HG03045 (cell line): ENCODE measurements around the gene RTL5.
"Not testable (repeated sequence)": the region's sequence is repeated elsewhere in the genome, so short reads cannot be mapped to it uniquely, and the experiment has no call there.

Experiments
- ATAC-seq: cut with Tn5 transposase; IDR thresholded peaks from one replicate; pipeline ENCODE4 v1.9.1; 2021; ENCODE audit warnings: mild to moderate bottlenecking, moderate library complexity; ENCODE audit not compliant: unreplicated experiment

Gene RTL5

DNA sequence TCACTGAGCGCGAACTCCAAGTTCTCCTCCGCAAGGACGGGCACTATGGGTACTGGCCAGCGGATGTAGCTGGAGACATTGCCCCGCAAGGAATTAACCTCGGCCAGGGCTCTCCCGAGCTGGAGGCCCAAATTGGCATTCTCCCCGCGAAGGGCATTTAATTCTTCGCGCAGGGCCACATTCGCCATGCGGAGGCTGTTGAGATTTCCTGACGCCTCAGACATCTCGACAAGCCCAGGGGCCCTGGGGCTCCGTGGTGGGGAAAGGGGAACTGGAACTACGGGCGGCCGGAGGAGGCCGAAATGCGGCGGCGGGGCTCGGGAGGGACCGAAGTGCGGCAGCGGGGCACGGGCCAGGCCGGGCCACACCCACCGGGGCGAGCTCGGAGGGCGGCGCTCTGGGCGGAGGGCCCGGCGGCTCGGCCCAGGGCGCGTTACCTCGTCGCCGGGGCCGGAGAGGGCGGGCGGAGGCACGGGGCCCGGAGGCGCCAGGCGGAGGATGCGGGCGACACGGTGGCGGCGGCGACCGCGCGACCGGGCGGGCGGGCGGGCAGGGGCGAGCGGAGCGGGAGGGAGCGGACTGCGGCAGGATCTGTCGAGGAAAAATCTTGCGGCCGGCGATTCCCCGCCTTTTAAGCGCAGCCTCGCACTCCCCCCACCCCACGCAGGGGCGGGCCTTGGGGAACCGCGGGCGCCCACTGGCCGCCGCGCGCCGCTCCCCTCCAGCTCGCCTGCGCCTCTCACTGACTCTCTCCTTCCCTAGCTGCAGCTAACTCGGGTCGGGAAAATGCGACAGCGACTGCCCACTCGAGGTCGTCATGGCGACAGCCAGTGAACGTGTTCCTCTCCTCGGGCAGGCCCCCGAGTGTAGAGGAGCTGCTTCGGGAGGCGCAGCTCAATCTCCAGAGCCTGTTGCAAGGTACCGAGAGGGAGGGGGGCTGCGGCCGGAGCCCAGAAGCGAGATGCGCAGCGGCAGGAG, at the start of gene RTL5:
Gene RTL5, minus strand, starts transcription at position 599 of the 978 bp plus-strand sequence.
- peak; percentile 78 for ATAC-seq

- no peak for ATAC-seq
Measured at GRCh38 chrX:72180539-72180938, 48.8 kb upstream of the RTL5 start.

DNA sequence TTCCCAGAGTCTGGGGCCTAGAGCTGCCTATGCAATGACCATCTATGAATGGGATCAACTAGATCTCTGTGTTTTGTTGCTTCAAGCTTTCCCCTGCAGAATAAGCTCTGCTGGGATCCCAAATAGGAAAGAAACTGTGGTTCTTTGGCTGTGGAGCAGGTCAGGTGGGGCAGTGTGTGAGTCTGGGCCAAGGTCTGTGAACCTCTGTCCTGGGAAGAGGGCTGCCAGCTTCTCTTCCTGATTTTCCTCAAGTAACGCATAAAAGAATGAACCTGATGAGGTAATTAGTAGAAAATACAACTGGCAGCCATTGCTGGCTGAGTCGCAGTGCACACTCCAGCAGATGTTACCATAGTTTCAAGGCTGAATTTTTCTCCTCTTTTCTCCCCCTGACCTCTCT, 45.3 kb upstream of the RTL5 start:
- ATAC-seq: no peak

GRCh38 chrX:72176289-72176688, 44.6 kb upstream of the RTL5 start:
- not testable (repeated sequence) for ATAC-seq

DNA sequence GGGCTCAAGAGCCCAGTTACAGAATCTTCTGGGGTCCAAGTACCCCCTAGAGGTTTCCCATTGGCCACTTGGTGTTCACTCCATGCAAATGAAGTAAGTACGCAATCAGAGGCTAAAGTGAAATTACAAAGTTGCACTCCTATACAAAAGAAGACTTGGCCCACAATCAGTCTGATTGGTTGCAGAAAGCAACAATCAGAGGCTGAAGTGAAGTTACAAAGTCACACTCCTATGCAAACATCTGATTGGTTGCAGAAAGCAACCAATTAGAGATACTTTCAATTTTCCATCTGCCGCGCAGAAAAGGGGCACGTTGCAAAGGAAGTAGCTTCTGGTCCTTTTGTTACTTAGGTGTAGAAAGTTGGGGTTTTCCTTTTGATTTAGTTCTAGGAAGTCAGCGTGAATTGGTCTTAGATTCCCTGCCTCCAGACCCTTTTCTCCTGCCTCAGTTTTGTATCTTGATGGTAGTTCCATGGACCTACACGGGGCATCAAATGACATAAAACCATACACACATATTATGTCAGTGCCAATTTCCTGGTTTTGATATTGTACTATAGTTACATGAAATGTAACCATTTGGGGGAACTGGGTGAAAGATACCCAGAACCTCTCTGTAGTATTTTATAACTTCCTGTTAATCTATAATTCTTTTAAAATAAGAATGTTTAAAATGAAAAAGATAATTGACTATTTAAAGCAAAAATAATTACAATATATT, 37.5 kb upstream of the RTL5 start:
- ATAC-seq: no peak

- no peak for ATAC-seq
Measured at GRCh38 chrX:72165551-72165950, 33.8 kb upstream of the RTL5 start.

- ATAC-seq: no peak
Measured at GRCh38 chrX:72159769-72160168, 28.1 kb upstream of the RTL5 start.

DNA sequence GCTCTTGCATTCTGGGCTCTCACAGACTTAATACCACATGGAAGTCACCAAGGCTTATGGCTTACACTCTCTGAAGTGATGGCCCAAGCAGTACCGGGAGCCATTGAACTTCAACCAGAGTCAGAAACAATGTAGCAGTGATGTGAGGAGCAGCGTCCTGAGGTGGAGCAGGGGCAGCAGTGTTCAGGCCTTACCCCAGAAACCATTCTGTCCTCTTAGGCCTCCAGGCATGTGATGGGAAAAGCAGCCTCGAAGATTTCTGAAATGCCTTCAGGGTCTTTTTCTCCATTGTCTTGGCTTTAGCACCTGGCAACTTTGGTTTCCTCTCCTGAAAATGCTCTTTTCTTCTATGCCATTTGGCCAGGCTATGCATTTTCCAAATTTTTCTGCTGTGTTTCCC, 27.1 kb upstream of the RTL5 start:
- no peak for ATAC-seq

- no peak for ATAC-seq
Measured at GRCh38 chrX:72146527-72146926, 14.8 kb upstream of the RTL5 start.

DNA sequence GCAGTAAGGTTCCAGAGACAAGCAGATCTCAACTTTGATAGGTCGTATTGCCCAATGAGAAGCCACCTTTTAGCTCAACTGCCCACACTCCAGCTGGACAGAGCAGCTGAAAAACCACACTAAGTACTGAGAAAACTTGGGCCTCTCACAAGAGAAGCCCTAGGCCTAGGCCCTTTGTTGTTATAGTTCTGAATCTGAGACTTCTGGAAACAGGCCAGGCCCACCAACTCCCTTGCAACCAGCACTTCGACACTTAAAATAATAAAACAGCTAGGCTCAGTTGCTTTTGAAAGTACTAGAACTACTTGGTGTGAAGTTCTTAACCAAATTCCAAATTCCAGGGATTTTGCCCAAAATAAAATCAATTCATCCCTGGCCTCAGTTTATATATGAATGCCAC, 13.5 kb upstream of the RTL5 start:
- no peak for ATAC-seq

- no peak for ATAC-seq
Measured at GRCh38 chrX:72143609-72143907, 11.8 kb upstream of the RTL5 start.

DNA sequence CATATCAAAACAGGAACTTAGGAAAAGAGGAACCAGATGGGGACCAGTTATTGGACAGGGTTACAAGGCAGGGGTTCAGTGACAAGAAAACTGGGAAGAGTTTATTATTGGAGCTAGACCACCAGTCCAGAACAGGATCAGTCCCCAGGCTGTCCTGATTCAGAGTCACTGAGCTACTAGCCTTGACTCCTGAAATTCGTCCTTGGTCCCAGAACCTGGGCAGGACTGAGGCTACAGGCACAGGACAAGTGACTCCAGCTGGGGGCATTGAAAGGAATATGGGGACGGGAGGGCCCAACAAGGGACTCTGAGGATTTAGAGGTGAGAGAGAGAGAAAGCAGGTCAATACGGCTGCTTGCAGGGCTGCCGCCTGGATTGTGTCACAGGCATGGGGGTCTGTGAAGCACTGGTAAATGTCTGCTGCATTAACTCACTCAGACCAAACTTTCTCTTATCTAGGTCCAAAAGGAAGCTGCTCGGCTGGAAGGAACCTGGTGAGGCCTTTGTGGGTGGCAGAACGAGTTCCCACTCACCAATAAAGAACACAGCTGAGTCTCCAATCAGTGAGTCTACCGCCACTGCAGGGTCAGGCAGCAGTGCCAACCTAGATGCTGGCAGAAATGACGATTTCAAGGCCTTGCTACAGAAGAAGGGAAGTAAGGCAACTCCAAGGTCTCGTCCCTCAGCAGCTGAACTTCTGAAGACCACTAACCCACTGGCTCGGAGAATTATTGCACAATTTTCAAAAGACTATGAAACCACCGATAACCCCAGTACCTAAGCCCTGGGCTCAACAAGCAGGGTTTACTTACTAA, 11.3 kb upstream of the RTL5 start:
- no peak for ATAC-seq

- no peak for ATAC-seq
Measured at GRCh38 chrX:72142094-72142793, 10.5 kb upstream of the RTL5 start.

- ATAC-seq: no peak
Measured at GRCh38 chrX:72141372-72142004, 9.8 kb upstream of the RTL5 start.

DNA sequence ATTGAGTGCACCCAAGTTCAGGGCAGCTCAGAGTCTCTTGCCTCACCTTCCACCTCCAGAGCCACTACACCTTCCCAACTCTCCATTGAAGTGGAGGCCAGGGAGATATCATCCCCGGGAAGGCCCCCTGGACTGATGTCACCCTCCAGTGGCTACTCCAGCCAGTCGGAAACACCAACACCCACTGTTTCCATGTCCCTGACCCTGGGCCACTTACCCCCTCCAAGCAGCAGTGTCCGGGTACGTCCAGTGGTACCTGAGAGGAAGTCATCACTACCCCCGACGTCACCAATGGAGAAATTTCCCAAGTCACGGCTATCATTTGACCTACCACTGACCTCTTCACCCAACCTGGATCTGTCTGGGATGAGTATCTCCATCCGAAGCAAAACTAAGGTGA, 7.8 kb upstream of the RTL5 start:
- ATAC-seq: no peak

DNA sequence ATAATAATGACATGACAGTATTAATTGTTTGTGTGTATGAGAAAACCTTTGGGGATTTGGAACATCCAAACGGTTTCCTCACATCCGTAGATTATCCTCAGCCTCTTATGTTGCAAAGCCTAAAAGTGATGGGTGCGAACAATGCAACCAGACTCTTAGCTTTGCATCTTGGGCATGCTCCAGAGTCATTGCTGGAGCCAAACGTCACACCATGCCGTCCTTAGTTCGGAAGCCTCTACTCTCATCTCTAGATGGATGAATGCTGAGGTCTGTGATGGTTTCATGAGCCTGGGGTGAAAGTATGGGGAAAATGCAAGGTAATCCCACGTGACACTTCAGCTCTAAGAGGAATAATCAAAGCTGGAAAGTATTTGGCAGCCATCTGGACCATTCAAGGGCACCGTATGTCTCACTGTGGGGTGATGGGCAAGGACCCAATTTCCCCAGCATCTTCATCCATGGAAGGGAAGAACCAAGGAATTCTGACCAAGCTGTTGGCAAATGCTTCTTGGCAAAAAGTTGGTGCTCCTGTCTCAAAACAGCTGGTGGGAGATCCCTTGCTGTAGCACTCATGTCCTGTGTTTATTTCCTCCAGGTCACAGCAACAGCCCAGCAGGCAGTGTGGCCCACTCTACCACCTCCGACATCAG, 6.3 kb upstream of the RTL5 start:
- no peak for ATAC-seq

- ATAC-seq: no peak
Measured at GRCh38 chrX:72133851-72134546, 2.3 kb upstream of the RTL5 start.

- ATAC-seq: no peak
Measured at GRCh38 chrX:72132456-72132855, 741 bp upstream of the RTL5 start.

DNA sequence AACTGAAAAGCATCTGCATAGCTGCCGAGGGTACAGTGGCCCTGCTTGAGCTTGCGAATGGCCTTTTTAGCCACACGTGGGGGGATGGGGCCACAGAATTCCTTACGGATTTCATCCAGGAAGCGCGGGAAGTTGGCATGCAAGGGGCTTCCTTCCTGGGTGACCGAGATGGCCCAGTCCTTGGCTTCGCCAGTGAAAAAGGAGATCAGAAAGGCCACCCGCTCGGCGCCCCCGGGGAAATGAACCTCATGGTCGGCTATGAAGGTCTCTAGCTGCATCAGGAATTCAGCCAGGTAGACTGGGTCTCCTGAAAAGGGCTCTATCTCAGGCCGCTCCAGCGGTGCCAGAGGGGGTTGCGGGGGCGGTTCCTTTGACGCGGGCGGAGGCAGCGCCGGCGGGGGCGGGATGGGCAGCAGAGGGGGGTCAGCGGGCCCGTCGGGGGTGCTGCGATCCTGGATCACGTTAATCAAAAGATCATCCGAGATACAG, 909 bp downstream of the RTL5 start:
- ATAC-seq: no peak
